Esophagus muscularis mucosa (tissue), 4 donors: ENCODE data around the gene PLSCR4. TPM values are rescaled to one million over a fixed set of nuclear protein-coding genes. Genes with fewer than 3 reads are reported as not detected.
"Not testable (repeated sequence)": the region's sequence is repeated elsewhere in the genome, so short reads cannot be mapped to it uniquely, and the experiment has no call there.

Experiments
- DNase-seq: peaks from one replicate; pipeline ENCODE4 v3.0.0-alpha.2; 2017; ENCODE audit errors: extremely low spot score
- H3K27ac ChIP-seq, 4 donors: fragments of 200-600 bp; sonication (generic); replicated peaks in 1 of 4; 1 replicate in 3 of 4; 2 replicates in 1 of 4; pipeline ENCODE4 v1.5.1; 2016 to 2019; ENCODE audit warnings: mild to moderate bottlenecking in 1 of 4
- H3K27me3 ChIP-seq, 4 donors: fragments of 200-600 bp; sonication (generic); one replicate each; pipeline versions ENCODE4 v1.5.1 to v1.6.0; 2016 to 2019
- H3K36me3 ChIP-seq, 4 donors: fragments of 200-600 bp; sonication (generic); one replicate each; pipeline ENCODE4 v1.5.1; 2016 to 2019
- H3K4me1 ChIP-seq, 4 donors: fragments of 200-600 bp; sonication (generic); one replicate each; pipeline ENCODE4 v1.5.1; 2016 to 2019
- H3K4me3 ChIP-seq, 4 donors: fragments of 200-600 bp; sonication (generic); 1 replicate in 2 of 4; 2 replicates in 2 of 4; pipeline ENCODE4 v1.5.1; 2016 to 2019; ENCODE audit warnings: mild to moderate bottlenecking in 4 of 4, moderate library complexity in 1 of 4
- H3K9me3 ChIP-seq, 4 donors: fragments of 200-600 bp; sonication (generic); 1 replicate in 3 of 4; 2 replicates in 1 of 4; pipeline ENCODE4 v1.5.1; 2016 to 2019
- CTCF ChIP-seq, 3 experiments: fragments of 200-600 bp in 2 of 3; fragments of 450-650 bp in 1 of 3; sonication (generic) in 2 of 3; IDR thresholded peaks; one replicate each; pipeline ENCODE4 v1.5.1; 2017 to 2019; ENCODE audit warnings: antibody characterized with exemption in 3 of 3, mild to moderate bottlenecking in 2 of 3, moderate library complexity in 1 of 3
- EP300 ChIP-seq: sonication (generic); formaldehyde crosslinking; IDR thresholded peaks from one replicate; pipeline ENCODE4 v1.6.1; 2017; ENCODE audit warnings: antibody characterized with exemption
- POLR2A ChIP-seq: fragments of 450-650 bp; IDR thresholded peaks from one replicate; pipeline ENCODE4 v1.6.1; 2017; ENCODE audit warnings: antibody characterized with exemption, moderate library complexity, mild to moderate bottlenecking, low read depth
- POLR2AphosphoS5 ChIP-seq, 2 donors: sonication (generic); formaldehyde crosslinking; IDR thresholded peaks; one replicate each; pipeline ENCODE4 v1.6.1; 2017; ENCODE audit warnings: antibody characterized with exemption in 2 of 2
- WGBS: methylation state at CpG from one replicate; pipeline ENCODE4 v1.1.5; 2018; 5-methylcytosine and 5-hydroxymethylcytosine counted together
- intact Hi-C: fragments of 100-400 bp; cut with DNase I; formaldehyde crosslinking; loops from one replicate; pipeline ENCODE4 v1.15.1; 2023
- total RNA-seq, 4 donors: library from RNA; depleted of rRNA; stranded (reverse); fragments of >200 nt; gene quantifications; one replicate each; pipeline versions ENCODE4 v1.1.0 to v1.2.1, GENCODE V29; 2016

The PLSCR4 gene
- total RNA-seq: 10 to 100 TPM; 43.5 to 71.4 (median 63.0) TPM

- Histone ChIP-seq H3K4me1 (peaks cover 17 to 53% (median 48%) of the 10 kb centered on the region in 4 donors), H3K27ac (peak within 1 kb of the TSS; percentile 95 to 99 (median 96)), H3K36me3 (no peaks in the 10 kb centered on the region), H3K4me3 (peak within 1 kb of the TSS; percentile 81 to 98 (median 90)), H3K27me3 (no peaks in the 10 kb centered on the region), H3K9me3 (no peaks in the 10 kb centered on the region)
- WGBS: 0% methylated on average over 38 of the region's 78 CpGs
- intact Hi-C loops: no loop called here
- TF ChIP-seq POLR2A: no peak
- peak; percentile 56 to 77 for TF ChIP-seq POLR2AphosphoS5 (IDR thresholded peaks at IDR 0.05)
- TF ChIP-seq CTCF (IDR thresholded peaks at IDR 0.05): no peak
- no peak for TF ChIP-seq EP300
- peak; percentile 95 for DNase-seq
Measured at GRCh38 chr3:146250449-146251382, at the start of gene PLSCR4. Gene PLSCR4, minus strand, starts transcription at chr3:146251105. Its CDS starts 29,034 bp downstream, at chr3:146222071.

GRCh38 chr3:146293401-146293800 is 42.5 kb upstream of the PLSCR4 start:
- intact Hi-C loops, H3K4me3 ChIP-seq, H3K4me1 ChIP-seq, DNase-seq, H3K27ac ChIP-seq, H3K9me3 ChIP-seq, H3K36me3 ChIP-seq, H3K27me3 ChIP-seq: not testable (repeated sequence)
- WGBS: 93% methylated on average over 6 of the region's 6 CpGs

- no peak for DNase-seq
- TF ChIP-seq EP300 (no peak), POLR2A (no peak), POLR2AphosphoS5 (IDR thresholded peaks at IDR 0.05) (no peak), CTCF (IDR thresholded peaks at IDR 0.05) (no peak)
- H3K4me3 ChIP-seq: no peak overlapping the region
- H3K27ac ChIP-seq: no peak overlapping the region
- H3K36me3 ChIP-seq: no peaks in the 10 kb centered on the region
- no peaks in the 10 kb centered on the region for H3K9me3 ChIP-seq
- 70% methylated on average over 1 of the region's 1 CpG for WGBS
- no peaks in the 10 kb centered on the region for H3K27me3 ChIP-seq
- intact Hi-C loops: loop anchor here (10.0 kb wide), 1 partner anchor 59 kb away; no protein-coding TSS in a partner anchor
- H3K4me1 ChIP-seq: peaks cover 0 to 24% (median 21%) of the 10 kb centered on the region in 4 donors
Measured at GRCh38 chr3:146283781-146284445, 33.0 kb upstream of the PLSCR4 start.

GRCh38 chr3:146280864-146281263 is 30.0 kb upstream of the PLSCR4 start:
- Histone ChIP-seq H3K36me3 (no peaks in the 10 kb centered on the region), H3K27me3 (no peaks in the 10 kb centered on the region), H3K4me1 (peaks cover 6 to 51% (median 43%) of the 10 kb centered on the region in 4 donors), H3K27ac (no peak overlapping the region), H3K4me3 (no peak overlapping the region), H3K9me3 (no peaks in the 10 kb centered on the region)
- DNase-seq: no peak
- WGBS: 33% methylated on average over 4 of the region's 4 CpGs
- intact Hi-C loops: loop anchor here (10.0 kb wide), 1 partner anchor 56 kb away; no protein-coding TSS in a partner anchor
- no peak for TF ChIP-seq EP300
- TF ChIP-seq CTCF (IDR thresholded peaks at IDR 0.05): no peak
- TF ChIP-seq POLR2AphosphoS5 (IDR thresholded peaks at IDR 0.05): no peak
- no peak for TF ChIP-seq POLR2A

GRCh38 chr3:146279951-146280350 is 29.0 kb upstream of the PLSCR4 start:
- Histone ChIP-seq H3K9me3 (no peaks in the 10 kb centered on the region), H3K4me1 (peaks cover 6 to 57% (median 49%) of the 10 kb centered on the region in 4 donors), H3K27ac (peak overlapping the region in 1 of 4 donors; percentile 21), H3K36me3 (no peaks in the 10 kb centered on the region), H3K27me3 (no peaks in the 10 kb centered on the region), H3K4me3 (no peak overlapping the region)
- 73% methylated on average over 3 of the region's 3 CpGs for WGBS
- intact Hi-C loops: loop anchor here (10.0 kb wide), 1 partner anchor 55 kb away; no protein-coding TSS in a partner anchor
- no peak for TF ChIP-seq POLR2A
- TF ChIP-seq CTCF (IDR thresholded peaks at IDR 0.05): no peak
- DNase-seq: no peak
